ENCODE data around the gene SIK3.

- TF ChIP-seq POLR2A (IDR thresholded peaks at IDR 0.05; ENCODE audit: extremely low read depth, insufficient read length) (no peak), CTCF (IDR thresholded peaks at IDR 0.05; ENCODE audit: low read depth, low read length) (no peak), MAX (IDR thresholded peaks at IDR 0.05; ENCODE audit: low read depth, low read length) (no peak)
Observed at GRCh38 chr11:116936754-116937446, 161.3 kb downstream of the SIK3 start.
